A549 (cell line): ENCODE data around the gene PITPNM3. TPM values are rescaled to one million over a fixed set of nuclear protein-coding genes. Genes with fewer than 3 reads are reported as not detected.
A peak's percentile ranks its signal among the peaks of the same experiment; 100 is the strongest.

Experiments used
- ATAC-seq, 2 experiments: fragments of 200-7000 bp in 1 of 2; fragments of >200 bp in 1 of 2; cut with Nextera tagmentation in 1 of 2; cut with Tn5 transposase in 1 of 2; 3 replicates each; pipeline versions ENCODE4 v1.8.0 to v1.9.1; 2018 to 2020; ENCODE audit warnings: mild to moderate bottlenecking in 1 of 2, moderate library complexity in 1 of 2
- CTCF ChIA-PET: fragments of 300-600 bp; sonication (Branson Sonifier 250); formaldehyde crosslinking; extraction: SDS; loops from one replicate; lab custom pipeline; 2021; ENCODE audit warnings: antibody characterized with exemption, inconsistent platforms; lab: Yijun Ruan, JAX
- POLR2A ChIA-PET: fragments of 350-600 bp; formaldehyde crosslinking; extraction: SDS; loops from one replicate; lab custom pipeline; 2021; ENCODE audit warnings: antibody characterized with exemption, inconsistent platforms; lab: Yijun Ruan, JAX
- DNase-seq, 2 experiments: peaks; one replicate each; pipeline versions ENCODE4 v3.0.0 to v3.0.0-alpha.2; 2011 to 2016; ENCODE audit warnings: low read depth in 1 of 2, low spot score in 1 of 2
- FAIRE-seq: peaks from 2 replicates; lab custom pipeline; 2011; peaks lifted over from hg19 to GRCh38; lab: Jason Lieb, UNC
- H3K27ac ChIP-seq, 2 experiments: fragments of >200 bp; sonication (Bioruptor Twin); formaldehyde crosslinking; 3 replicates each; pipeline ENCODE4 v1.5.1; 2016 to 2017
- H3K4me1 ChIP-seq: fragments of >200 bp; sonication (Bioruptor Twin); formaldehyde crosslinking; 3 replicates; pipeline ENCODE4 v1.6.1; 2016
- H3K4me2 ChIP-seq: fragments of >200 bp; sonication (Bioruptor Twin); formaldehyde crosslinking; 3 replicates; pipeline ENCODE4 v1.6.1; 2016
- H3K4me3 ChIP-seq: fragments of >200 bp; sonication (Bioruptor Twin); formaldehyde crosslinking; 3 replicates; pipeline ENCODE4 v1.5.1; 2016
- H3K9me3 ChIP-seq: fragments of >200 bp; sonication (Bioruptor Twin); formaldehyde crosslinking; 3 replicates; pipeline ENCODE4 v1.6.1; 2016
- CTCF ChIP-seq: fragments of >200 bp; sonication (Bioruptor Twin); formaldehyde crosslinking; IDR thresholded peaks from 3 replicates; pipeline ENCODE4 v1.5.1; 2016
- HOXB13 ChIP-seq: fragments of 250-450 bp; sonication (Bioruptor Pico); IDR thresholded peaks from 2 replicates; pipeline ENCODE4 v1.5.0; 2020; ENCODE audit warnings: low read depth, mild to moderate bottlenecking, moderate library complexity
- JUN ChIP-seq, 2 experiments: fragments of >200 bp; sonication (Bioruptor Twin); formaldehyde crosslinking; IDR thresholded peaks; 2 replicates in 1 of 2; 3 replicates in 1 of 2; pipeline ENCODE4 v1.6.1; 2016 to 2017
- KDM1A ChIP-seq: fragments of 200-600 bp; sonication (generic); IDR thresholded peaks from 2 replicates; pipeline ENCODE4 v1.6.1; 2016; ENCODE audit warnings: low read depth, mild to moderate bottlenecking
- PHF8 ChIP-seq: fragments of 200-600 bp; sonication (generic); IDR thresholded peaks from 2 replicates; pipeline ENCODE4 v1.6.1; 2016; ENCODE audit warnings: low read depth, mild to moderate bottlenecking, antibody characterized with exemption, moderate library complexity, borderline replicate concordance
- RAD21 ChIP-seq, 2 experiments: fragments of >200 bp in 1 of 2; sonication (Bioruptor Twin) in 1 of 2; formaldehyde crosslinking in 1 of 2; IDR thresholded peaks in 1 of 2; conservative IDR thresholded peaks in 1 of 2; 2 replicates in 1 of 2; 3 replicates in 1 of 2; pipeline ENCODE4 v1.6.1; 2012 to 2018; ENCODE audit warnings: inconsistent platforms in 1 of 2
- RNF2 ChIP-seq: fragments of 200-600 bp; sonication (generic); IDR thresholded peaks from 2 replicates; pipeline ENCODE4 v1.6.1; 2016; ENCODE audit warnings: low read depth, mild to moderate bottlenecking, antibody characterized with exemption, moderate library complexity, borderline replicate concordance
- SMC3 ChIP-seq: fragments of >200 bp; sonication (Bioruptor Twin); formaldehyde crosslinking; IDR thresholded peaks from 3 replicates; pipeline ENCODE4 v1.6.1; 2018; ENCODE audit warnings: inconsistent platforms
- TFCP2L1 ChIP-seq: fragments of 250-450 bp; sonication (Bioruptor Pico); IDR thresholded peaks from 2 replicates; pipeline ENCODE4 v1.5.0; 2021; ENCODE audit warnings: mild to moderate bottlenecking
- ZNF302 ChIP-seq: fragments of 250-450 bp; sonication (Bioruptor Pico); IDR thresholded peaks from 2 replicates; pipeline ENCODE4 v1.9.0; 2021; ENCODE audit warnings: inconsistent platforms, mild to moderate bottlenecking, moderate library complexity
- ZSCAN20 ChIP-seq: fragments of 250-450 bp; sonication (Bioruptor Pico); IDR thresholded peaks from 2 replicates; pipeline ENCODE4 v1.8.0; 2022; ENCODE audit warnings: mild to moderate bottlenecking, moderate library complexity
- WGBS: methylation state at CpG from one replicate; pipeline ENCODE4 v1.1.6; 2017; ENCODE audit errors: missing lambda C conversion rate; 5-methylcytosine and 5-hydroxymethylcytosine counted together
- polyA plus RNA-seq, 4 experiments: library from polyadenylated mRNA; depleted of rRNA in 3 of 4; stranded (reverse); fragments of >200 nt; fragmentation: RNase III in 1 of 4; extraction: RNeasy Plus Mini Kit Qiagen cat#74134 plus additional on column Dnase treatment in 1 of 4; gene quantifications; 2 replicates in 3 of 4; 3 replicates in 1 of 4; pipeline ENCODE4 v1.2.3, GENCODE V29; 2011 to 2017
- TF ChIP-seq, protein P1 (sequence below): fragments of >200 bp; sonication (Bioruptor Twin); formaldehyde crosslinking; IDR thresholded peaks from 3 replicates; pipeline ENCODE4 v1.6.1; 2016

The PITPNM3 gene
- polyA plus RNA-seq, 2 of the 4 experiments (the other 2 are of a cell fraction), result 0.80 to 2.2 TPM

DNA sequence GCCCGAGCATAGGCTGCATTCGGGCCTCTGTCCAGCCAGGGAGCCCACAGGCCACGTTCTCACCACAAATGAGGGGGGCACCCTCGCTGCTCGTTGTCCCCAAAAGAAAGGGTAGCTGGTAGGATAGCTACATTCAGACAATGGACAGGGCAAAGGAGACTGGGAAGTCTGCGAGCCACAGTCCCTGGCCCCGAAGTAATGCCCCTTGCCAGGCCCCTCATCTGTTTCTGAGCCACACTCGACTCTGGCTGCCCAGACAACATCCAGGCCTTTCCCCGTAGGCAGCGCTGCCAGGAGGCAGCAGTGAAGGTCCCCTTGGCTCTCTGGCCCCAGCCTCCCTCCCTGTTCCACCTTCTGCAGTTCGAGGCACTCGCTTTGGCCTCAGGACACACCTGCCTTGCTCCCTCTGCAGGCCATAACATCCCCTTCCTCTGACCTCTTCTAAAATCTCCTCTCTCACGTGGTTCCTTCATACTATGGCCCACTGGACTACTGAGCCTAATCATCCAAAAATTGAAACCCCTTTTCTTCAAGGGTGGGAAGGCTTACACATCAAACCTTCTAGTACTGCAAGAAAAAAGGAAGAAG is 133.6 kb downstream of the PITPNM3 start:
- no peaks in the 10 kb centered on the region for H3K4me1 ChIP-seq
- no peak overlapping the region for H3K27ac ChIP-seq
- no peaks in the 10 kb centered on the region for H3K9me3 ChIP-seq
- CTCF ChIA-PET, result interaction anchor here (0.5 to 21.4 kb wide), 38 partner anchors 8 to 1010 kb away, joined by 3 to 394 read pairs (median 4); partner anchors contain the start of gene AIPL1
- POLR2A ChIA-PET, result no interaction called here
- H3K4me3 ChIP-seq, result no peak overlapping the region
- no peak overlapping the region for H3K4me2 ChIP-seq
- DNase-seq (no peak), ATAC-seq (peak; percentile 32 to 33; a peak in 3 of 6 replicates), FAIRE-seq (no peak)
- 38% methylated on average over 12 of the region's 13 CpGs for WGBS
- TF ChIP-seq, protein P1, sequence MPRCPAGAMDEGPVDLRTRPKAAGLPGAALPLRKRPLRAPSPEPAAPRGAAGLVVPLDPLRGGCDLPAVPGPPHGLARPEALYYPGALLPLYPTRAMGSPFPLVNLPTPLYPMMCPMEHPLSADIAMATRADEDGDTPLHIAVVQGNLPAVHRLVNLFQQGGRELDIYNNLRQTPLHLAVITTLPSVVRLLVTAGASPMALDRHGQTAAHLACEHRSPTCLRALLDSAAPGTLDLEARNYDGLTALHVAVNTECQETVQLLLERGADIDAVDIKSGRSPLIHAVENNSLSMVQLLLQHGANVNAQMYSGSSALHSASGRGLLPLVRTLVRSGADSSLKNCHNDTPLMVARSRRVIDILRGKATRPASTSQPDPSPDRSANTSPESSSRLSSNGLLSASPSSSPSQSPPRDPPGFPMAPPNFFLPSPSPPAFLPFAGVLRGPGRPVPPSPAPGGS, result no peak
- no peak for TF ChIP-seq PHF8
- no peak for TF ChIP-seq JUN (IDR thresholded peaks at IDR 0.05)
- no peak for TF ChIP-seq RNF2
- no peak for TF ChIP-seq CTCF

DNA sequence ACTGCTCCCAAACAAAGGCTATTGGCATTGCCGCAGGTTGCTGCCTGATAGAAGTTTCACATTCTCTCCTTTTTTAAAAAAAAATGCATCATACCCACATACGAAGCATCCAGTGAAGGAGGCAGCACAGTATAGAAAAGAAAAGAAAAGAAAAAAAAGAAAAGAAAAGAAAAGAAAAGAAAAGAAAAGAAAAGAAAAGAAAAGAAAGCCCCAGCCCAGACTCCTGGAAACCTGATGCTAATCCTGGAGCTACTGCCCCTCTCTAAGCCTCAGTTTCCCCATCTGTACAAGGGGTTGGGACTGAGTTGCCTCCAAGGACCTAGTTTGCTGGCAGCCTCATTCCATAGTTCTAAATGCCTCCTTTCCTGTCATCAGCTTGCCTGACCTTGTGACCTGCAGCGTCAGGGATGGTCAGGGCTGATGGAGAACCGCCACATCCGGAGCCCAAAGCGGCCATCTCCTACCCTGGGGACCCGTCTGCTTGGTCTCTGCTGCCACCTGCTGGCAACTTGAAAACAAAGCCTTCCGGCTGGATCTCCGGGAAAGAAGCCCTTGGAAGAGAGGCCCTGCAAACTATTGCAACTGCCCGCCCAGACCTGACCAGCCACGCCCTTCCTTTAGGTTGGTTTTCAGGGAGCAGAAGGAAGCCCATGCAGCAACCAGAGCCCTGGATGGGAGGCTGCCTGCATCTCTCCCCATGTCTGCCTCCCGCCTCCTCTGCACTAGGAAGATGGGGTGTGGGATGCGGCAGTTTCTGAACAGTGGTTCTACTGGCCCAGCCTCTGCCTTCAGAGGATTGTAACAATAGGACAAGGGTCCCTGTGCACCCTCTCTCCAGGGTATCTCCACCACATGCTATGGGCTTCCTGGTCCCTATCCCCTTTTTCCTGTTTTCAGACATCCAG is 134.4 kb downstream of the PITPNM3 start:
- no peaks in the 10 kb centered on the region for H3K4me1 ChIP-seq
- H3K4me2 ChIP-seq, result no peak overlapping the region
- peak; percentile 99 for TF ChIP-seq RAD21 (conservative IDR thresholded peaks at IDR 0.05 in 1 of 2, IDR thresholded peaks at IDR 0.05 in 1 of 2)
- peak; percentile 96 for TF ChIP-seq SMC3
- no peak for TF ChIP-seq ZNF302 (CRISPR knock-in tag)
- no peak for TF ChIP-seq ZSCAN20 (CRISPR knock-in tag)
- peak; percentile 51; the same call in 1 of the 2 replicates for TF ChIP-seq KDM1A
- TF ChIP-seq CTCF, result peak; percentile 90
- TF ChIP-seq HOXB13 (CRISPR knock-in tag), result no peak
- no peaks in the 10 kb centered on the region for H3K9me3 ChIP-seq
- DNase-seq, result peak; percentile 84 to 95
- CTCF ChIA-PET, result interaction anchor here (0.5 to 21.4 kb wide), 59 partner anchors 9 to 1009 kb away, joined by 3 to 394 read pairs (median 3); partner anchors contain the start of genes AIPL1 and C1QBP
- 23% methylated on average over 13 of the region's 13 CpGs for WGBS
- no peak overlapping the region for H3K4me3 ChIP-seq
- H3K27ac ChIP-seq, result no peak overlapping the region
- POLR2A ChIA-PET, result no interaction called here
- FAIRE-seq, result peak; percentile 51
- ATAC-seq, result peak; percentile 86 to 93

- 12% methylated on average over 13 of the region's 13 CpGs for WGBS
- ChIA-PET POLR2A (no interaction called here), CTCF (interaction anchor here (1.0 to 21.4 kb wide), 13 partner anchors 16 to 979 kb away, joined by 3 to 394 read pairs (median 4); partner anchors contain the start of gene PIMREG)
- no peak for TF ChIP-seq TFCP2L1 (CRISPR knock-in tag)
- peak; percentile 66 for TF ChIP-seq SMC3
- TF ChIP-seq CTCF, result peak; percentile 40
- TF ChIP-seq RAD21 (conservative IDR thresholded peaks at IDR 0.05 in 1 of 2, IDR thresholded peaks at IDR 0.05 in 1 of 2), result peak; percentile 24 to 36; a peak in 2 of 5 replicates
- peak; percentile 38 to 44 for DNase-seq
- no peak overlapping the region for H3K27ac ChIP-seq
- peak; percentile 56 to 71; a peak in 3 of 6 replicates for ATAC-seq
- peak overlapping the region; percentile 35; the same call in 1 of the 3 replicates for H3K4me2 ChIP-seq
- no peak overlapping the region for H3K4me3 ChIP-seq
- H3K9me3 ChIP-seq, result no peaks in the 10 kb centered on the region
- no peak for FAIRE-seq
- H3K4me1 ChIP-seq, result no peaks in the 10 kb centered on the region
These were observed 136.1 kb downstream of the PITPNM3 start for GRCh38 chr17:6420173-6420641.
